Panc1 (cell line): Measurements from ENCODE around the gene PIAS1. TPM values are rescaled to one million over a fixed set of nuclear protein-coding genes. Genes with fewer than 3 reads are reported as not detected.

Source experiments
- ATAC-seq: fragments of 200-7000 bp; cut with Tn5 transposase; 2 replicates; pipeline ENCODE4 v1.9.1; 2020; ENCODE audit warnings: mild to moderate bottlenecking, moderate library complexity
- BruUV-seq: library from RNA; stranded (reverse); fragments of 400-500 nt; replicated peaks from 2 replicates; lab custom pipeline; 2021; lab: Mats Ljungman, UMichigan
- CTCF ChIA-PET: fragments of 300-600 bp; sonication (Branson Sonifier 250); formaldehyde crosslinking; loops from one replicate; lab custom pipeline; 2022; ENCODE audit warnings: antibody characterized with exemption; lab: Charles Lee
- POLR2A ChIA-PET: fragments of 300-600 bp; sonication (Branson Sonifier 250); formaldehyde crosslinking; loops from one replicate; lab custom pipeline; 2022; ENCODE audit warnings: antibody characterized with exemption; lab: Charles Lee
- DNase-seq: peaks from one replicate; pipeline ENCODE4 v3.0.0-alpha.2; 2010; ENCODE audit warnings: low read depth, low spot score
- H3K27ac ChIP-seq: 2 replicates; pipeline ENCODE4 v1.5.1; 2011; ENCODE audit warnings: mild to moderate bottlenecking, low read length, inconsistent platforms
- H3K27me3 ChIP-seq: fragments of 200-500 bp; sonication (Bioruptor generic); 2 replicates; pipeline ENCODE4 v1.6.0; 2014; ENCODE audit warnings: low read length, inconsistent platforms; ENCODE audit not compliant: control insufficient read depth, insufficient read depth
- H3K36me3 ChIP-seq: fragments of 200-500 bp; sonication (Bioruptor generic); 2 replicates; pipeline ENCODE4 v1.5.1; 2014; ENCODE audit warnings: inconsistent platforms, mild to moderate bottlenecking, low read length, moderate library complexity; ENCODE audit not compliant: control insufficient read depth, insufficient read depth
- H3K4me1 ChIP-seq: 2 replicates; pipeline ENCODE4 v1.5.1; 2011; ENCODE audit warnings: inconsistent platforms, mild to moderate bottlenecking, low read length, moderate library complexity; ENCODE audit not compliant: control insufficient read depth, insufficient read depth
- H3K4me3 ChIP-seq, 2 experiments: 2 replicates each; pipeline ENCODE4 v1.5.1; 2011 to 2012; ENCODE audit warnings: low read depth in 2 of 2, low read length in 2 of 2, mild to moderate bottlenecking in 2 of 2, inconsistent platforms in 1 of 2, moderate library complexity in 1 of 2
- H3K9me3 ChIP-seq: fragments of 200-500 bp; sonication (Bioruptor generic); 2 replicates; pipeline ENCODE4 v1.5.1; 2014; ENCODE audit warnings: low read depth, mild to moderate bottlenecking, inconsistent platforms, low read length, moderate library complexity; ENCODE audit not compliant: control insufficient read depth, insufficient read depth
- POLR2AphosphoS5 ChIP-seq: IDR thresholded peaks from 2 replicates; pipeline ENCODE4 v1.6.1; 2012; ENCODE audit warnings: mild to moderate bottlenecking, low read depth, low read length, moderate library complexity
- SIN3A ChIP-seq: IDR thresholded peaks from 2 replicates; pipeline ENCODE4 v1.6.1; 2012; ENCODE audit warnings: low read depth, mild to moderate bottlenecking, low read length, moderate library complexity, borderline replicate concordance; ENCODE audit not compliant: insufficient read depth
- TCF7L2 ChIP-seq: IDR thresholded peaks from 2 replicates; pipeline ENCODE4 v1.6.1; 2011; ENCODE audit warnings: mild to moderate bottlenecking, low read depth, low read length, inconsistent platforms
- in situ Hi-C: cut with HindIII; loops from 2 replicates; pipeline ENCODE4 v1.10.0; 2016; ENCODE audit warnings: low sequenced_read_pairs, low pct_unique_long_range_greater_than_20kb
- intact Hi-C: fragments of 100-400 bp; cut with micrococcal nuclease; formaldehyde crosslinking; loops from one replicate; pipeline ENCODE4 v1.10.0; 2022; ENCODE audit not compliant: unreplicated experiment
- total RNA-seq: library from RNA; stranded (reverse); gene quantifications from one replicate; pipeline ENCODE4 v1.2.1, GENCODE V29; 2021; ENCODE audit not compliant: unreplicated experiment
- TF ChIP-seq, protein P1 (sequence below), 2 experiments: IDR thresholded peaks; 2 replicates each; pipeline ENCODE4 v1.6.1; 2011 to 2012; ENCODE audit warnings: low read depth in 2 of 2, control low read depth in 1 of 2, low read length in 1 of 2, mild to moderate bottlenecking in 1 of 2, moderate library complexity in 1 of 2; ENCODE audit not compliant: insufficient read depth in 1 of 2
- TF ChIP-seq, protein P2 (sequence below): fragments of 450-650 bp; IDR thresholded peaks from 2 replicates; pipeline ENCODE4 v1.5.1; 2017; ENCODE audit warnings: mild to moderate bottlenecking

The PIAS1 gene
- total RNA-seq, 1 experiment from 2014 or later, result 44.5 TPM

DNA sequence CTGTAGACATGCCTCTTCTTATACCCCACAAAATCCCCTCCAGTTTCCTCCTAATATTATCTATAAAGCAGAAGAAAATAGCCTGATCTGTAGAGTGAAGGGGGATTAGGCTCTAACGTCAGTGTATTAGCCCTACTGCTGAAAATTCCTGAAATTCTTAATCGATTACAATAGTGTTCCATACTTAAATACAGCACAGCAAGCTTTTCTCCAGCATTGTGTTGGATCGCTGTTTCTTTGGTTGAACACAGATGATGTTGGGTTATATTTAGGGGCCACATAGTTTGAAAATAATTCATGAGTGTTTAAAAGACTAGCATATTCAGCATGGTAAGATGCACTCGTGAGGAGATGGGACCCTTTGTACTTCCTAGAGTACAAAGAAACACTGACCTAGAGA lies 52.5 kb downstream of the PIAS1 start:
- no peak for DNase-seq
- BruUV-seq, result no TSS peak
- H3K9me3 ChIP-seq, result no peaks in the 10 kb centered on the region; the same call in 1 of the 2 replicates
- peaks cover 3% of the 10 kb centered on the region; the same call in 1 of the 2 replicates for H3K4me1 ChIP-seq
- ChIA-PET POLR2A (no interaction called here), CTCF (no interaction called here)
- in situ Hi-C loops (no loop called here), intact Hi-C loops (no loop called here)
- no peaks in the 10 kb centered on the region for H3K36me3 ChIP-seq
- ATAC-seq, result no peak
- no peak overlapping the region for H3K27ac ChIP-seq
- no peaks in the 10 kb centered on the region for H3K27me3 ChIP-seq
- TF ChIP-seq, protein P1, sequence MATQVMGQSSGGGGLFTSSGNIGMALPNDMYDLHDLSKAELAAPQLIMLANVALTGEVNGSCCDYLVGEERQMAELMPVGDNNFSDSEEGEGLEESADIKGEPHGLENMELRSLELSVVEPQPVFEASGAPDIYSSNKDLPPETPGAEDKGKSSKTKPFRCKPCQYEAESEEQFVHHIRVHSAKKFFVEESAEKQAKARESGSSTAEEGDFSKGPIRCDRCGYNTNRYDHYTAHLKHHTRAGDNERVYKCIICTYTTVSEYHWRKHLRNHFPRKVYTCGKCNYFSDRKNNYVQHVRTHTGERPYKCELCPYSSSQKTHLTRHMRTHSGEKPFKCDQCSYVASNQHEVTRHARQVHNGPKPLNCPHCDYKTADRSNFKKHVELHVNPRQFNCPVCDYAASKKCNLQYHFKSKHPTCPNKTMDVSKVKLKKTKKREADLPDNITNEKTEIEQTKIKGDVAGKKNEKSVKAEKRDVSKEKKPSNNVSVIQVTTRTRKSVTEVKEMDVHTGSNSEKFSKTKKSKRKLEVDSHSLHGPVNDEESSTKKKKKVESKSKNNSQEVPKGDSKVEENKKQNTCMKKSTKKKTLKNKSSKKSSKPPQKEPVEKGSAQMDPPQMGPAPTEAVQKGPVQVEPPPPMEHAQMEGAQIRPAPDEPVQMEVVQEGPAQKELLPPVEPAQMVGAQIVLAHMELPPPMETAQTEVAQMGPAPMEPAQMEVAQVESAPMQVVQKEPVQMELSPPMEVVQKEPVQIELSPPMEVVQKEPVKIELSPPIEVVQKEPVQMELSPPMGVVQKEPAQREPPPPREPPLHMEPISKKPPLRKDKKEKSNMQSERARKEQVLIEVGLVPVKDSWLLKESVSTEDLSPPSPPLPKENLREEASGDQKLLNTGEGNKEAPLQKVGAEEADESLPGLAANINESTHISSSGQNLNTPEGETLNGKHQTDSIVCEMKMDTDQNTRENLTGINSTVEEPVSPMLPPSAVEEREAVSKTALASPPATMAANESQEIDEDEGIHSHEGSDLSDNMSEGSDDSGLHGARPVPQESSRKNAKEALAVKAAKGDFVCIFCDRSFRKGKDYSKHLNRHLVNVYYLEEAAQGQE (IDR thresholded peaks at IDR 0.05; ENCODE audit: insufficient read depth in 1 of 2, low read depth in 2 of 2, low read length in 1 of 2), result no peak
- TF ChIP-seq POLR2AphosphoS5, result no peak
- TF ChIP-seq, protein P2, sequence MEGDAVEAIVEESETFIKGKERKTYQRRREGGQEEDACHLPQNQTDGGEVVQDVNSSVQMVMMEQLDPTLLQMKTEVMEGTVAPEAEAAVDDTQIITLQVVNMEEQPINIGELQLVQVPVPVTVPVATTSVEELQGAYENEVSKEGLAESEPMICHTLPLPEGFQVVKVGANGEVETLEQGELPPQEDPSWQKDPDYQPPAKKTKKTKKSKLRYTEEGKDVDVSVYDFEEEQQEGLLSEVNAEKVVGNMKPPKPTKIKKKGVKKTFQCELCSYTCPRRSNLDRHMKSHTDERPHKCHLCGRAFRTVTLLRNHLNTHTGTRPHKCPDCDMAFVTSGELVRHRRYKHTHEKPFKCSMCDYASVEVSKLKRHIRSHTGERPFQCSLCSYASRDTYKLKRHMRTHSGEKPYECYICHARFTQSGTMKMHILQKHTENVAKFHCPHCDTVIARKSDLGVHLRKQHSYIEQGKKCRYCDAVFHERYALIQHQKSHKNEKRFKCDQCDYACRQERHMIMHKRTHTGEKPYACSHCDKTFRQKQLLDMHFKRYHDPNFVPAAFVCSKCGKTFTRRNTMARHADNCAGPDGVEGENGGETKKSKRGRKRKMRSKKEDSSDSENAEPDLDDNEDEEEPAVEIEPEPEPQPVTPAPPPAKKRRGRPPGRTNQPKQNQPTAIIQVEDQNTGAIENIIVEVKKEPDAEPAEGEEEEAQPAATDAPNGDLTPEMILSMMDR, result no peak
- no peak for TF ChIP-seq SIN3A
- no peak overlapping the region for H3K4me3 ChIP-seq

DNA sequence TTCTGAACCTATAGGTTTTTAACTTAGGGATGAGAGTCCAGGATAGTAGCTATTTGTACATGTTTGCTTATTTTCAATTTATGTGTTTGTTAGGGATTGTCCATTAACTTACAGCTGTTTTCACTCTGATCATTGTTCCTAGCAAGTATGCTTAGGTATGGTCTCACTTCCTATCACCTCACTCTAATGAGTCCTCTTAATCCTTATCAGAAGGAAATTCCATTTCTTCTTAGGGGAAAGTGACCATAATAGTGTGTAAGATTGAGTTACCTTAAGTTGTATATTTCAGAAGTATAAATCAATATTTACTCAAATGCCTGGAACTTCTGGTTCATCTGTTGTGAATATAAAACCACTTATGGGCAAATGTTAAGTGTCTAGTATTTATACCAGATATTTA lies 53.0 kb downstream of the PIAS1 start:
- intact Hi-C loops, result no loop called here
- POLR2A ChIA-PET, result no interaction called here
- Histone ChIP-seq H3K36me3 (no peaks in the 10 kb centered on the region), H3K9me3 (no peaks in the 10 kb centered on the region; the same call in 1 of the 2 replicates), H3K27ac (no peak overlapping the region), H3K4me3 (no peak overlapping the region), H3K4me1 (peaks cover 7% of the 10 kb centered on the region; the same call in 1 of the 2 replicates), H3K27me3 (no peaks in the 10 kb centered on the region)
- in situ Hi-C loops, result no loop called here
- DNase-seq, result no peak
- no TSS peak for BruUV-seq
- no peak for ATAC-seq
- CTCF ChIA-PET, result no interaction called here
- TF ChIP-seq POLR2AphosphoS5, result no peak
- no peak for TF ChIP-seq SIN3A
- TF ChIP-seq, protein P2, result no peak
- TF ChIP-seq TCF7L2, result no peak
- TF ChIP-seq, protein P1 (IDR thresholded peaks at IDR 0.05; ENCODE audit: insufficient read depth in 1 of 2, low read depth in 2 of 2, low read length in 1 of 2), result no peak
